ENCODE measurements around the gene OPHN1.

DNA sequence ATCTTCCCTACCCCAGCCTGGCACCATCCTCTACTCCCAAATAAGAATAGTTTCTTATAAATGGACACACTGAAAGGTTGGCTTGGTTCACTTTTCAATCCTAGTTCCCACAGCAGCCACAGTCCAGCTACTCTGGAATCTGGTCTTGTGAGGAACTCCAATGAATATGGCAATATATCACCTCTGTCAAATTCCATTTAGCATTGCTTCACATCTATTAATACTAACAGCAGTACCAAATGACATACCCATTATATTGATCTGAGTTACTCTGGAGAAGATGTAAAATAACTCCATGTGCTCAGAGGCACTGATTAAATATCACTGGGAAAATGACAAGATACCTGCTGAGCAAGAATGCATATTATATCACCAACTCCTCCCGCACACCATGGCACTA, 8.6 kb downstream of the OPHN1 start:
- TF ChIP-seq EP300 (IDR thresholded peaks at IDR 0.05) (no peak), POLR2A (IDR thresholded peaks at IDR 0.05) (no peak)
- TF ChIP-seq, protein P1, sequence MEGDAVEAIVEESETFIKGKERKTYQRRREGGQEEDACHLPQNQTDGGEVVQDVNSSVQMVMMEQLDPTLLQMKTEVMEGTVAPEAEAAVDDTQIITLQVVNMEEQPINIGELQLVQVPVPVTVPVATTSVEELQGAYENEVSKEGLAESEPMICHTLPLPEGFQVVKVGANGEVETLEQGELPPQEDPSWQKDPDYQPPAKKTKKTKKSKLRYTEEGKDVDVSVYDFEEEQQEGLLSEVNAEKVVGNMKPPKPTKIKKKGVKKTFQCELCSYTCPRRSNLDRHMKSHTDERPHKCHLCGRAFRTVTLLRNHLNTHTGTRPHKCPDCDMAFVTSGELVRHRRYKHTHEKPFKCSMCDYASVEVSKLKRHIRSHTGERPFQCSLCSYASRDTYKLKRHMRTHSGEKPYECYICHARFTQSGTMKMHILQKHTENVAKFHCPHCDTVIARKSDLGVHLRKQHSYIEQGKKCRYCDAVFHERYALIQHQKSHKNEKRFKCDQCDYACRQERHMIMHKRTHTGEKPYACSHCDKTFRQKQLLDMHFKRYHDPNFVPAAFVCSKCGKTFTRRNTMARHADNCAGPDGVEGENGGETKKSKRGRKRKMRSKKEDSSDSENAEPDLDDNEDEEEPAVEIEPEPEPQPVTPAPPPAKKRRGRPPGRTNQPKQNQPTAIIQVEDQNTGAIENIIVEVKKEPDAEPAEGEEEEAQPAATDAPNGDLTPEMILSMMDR (IDR thresholded peaks at IDR 0.05): no peak
